SK-N-SH (cell line): Measurements from ENCODE around the gene TCP1.
A peak's percentile ranks its signal among the peaks of the same experiment; 100 is the strongest.

Experiments
- ELF1 ChIP-seq: IDR thresholded peaks from 2 replicates; pipeline ENCODE4 v1.4.0; 2012
- GABPA ChIP-seq: IDR thresholded peaks from 2 replicates; pipeline ENCODE4 v1.4.0; 2012; ENCODE audit warnings: low read depth, mild to moderate bottlenecking
- JUND ChIP-seq: IDR thresholded peaks from 2 replicates; pipeline ENCODE4 v1.4.0; 2012
- NRF1 ChIP-seq: IDR thresholded peaks from 2 replicates; pipeline ENCODE4 v1.6.1; 2012; ENCODE audit warnings: low read depth, mild to moderate bottlenecking, low read length
- POLR2AphosphoS5 ChIP-seq: IDR thresholded peaks from 2 replicates; pipeline ENCODE4 v1.6.1; 2012; ENCODE audit warnings: low read depth, low read length
- RFX5 ChIP-seq: IDR thresholded peaks from 2 replicates; pipeline ENCODE4 v1.6.1; 2012; ENCODE audit warnings: mild to moderate bottlenecking, improper control_type of control experiment, low read length
- TCF12 ChIP-seq: IDR thresholded peaks from 2 replicates; pipeline ENCODE4 v1.4.0; 2012
- TEAD4 ChIP-seq: IDR thresholded peaks from 2 replicates; pipeline ENCODE4 v1.4.0; 2012; ENCODE audit warnings: mild to moderate bottlenecking, borderline replicate concordance; ENCODE audit not compliant: insufficient read depth
- TF ChIP-seq, protein P1 (sequence below): fragments of 200-600 bp; sonication (generic); IDR thresholded peaks from 2 replicates; pipeline ENCODE4 v1.6.1; 2017; ENCODE audit warnings: antibody characterized with exemption, mild to moderate bottlenecking, moderate library complexity
- TF ChIP-seq, protein P2 (sequence below): fragments of 150-350 bp; IDR thresholded peaks from 2 replicates; pipeline ENCODE4 v1.6.1; 2016; ENCODE audit warnings: mild to moderate bottlenecking, low read depth, low read length

DNA sequence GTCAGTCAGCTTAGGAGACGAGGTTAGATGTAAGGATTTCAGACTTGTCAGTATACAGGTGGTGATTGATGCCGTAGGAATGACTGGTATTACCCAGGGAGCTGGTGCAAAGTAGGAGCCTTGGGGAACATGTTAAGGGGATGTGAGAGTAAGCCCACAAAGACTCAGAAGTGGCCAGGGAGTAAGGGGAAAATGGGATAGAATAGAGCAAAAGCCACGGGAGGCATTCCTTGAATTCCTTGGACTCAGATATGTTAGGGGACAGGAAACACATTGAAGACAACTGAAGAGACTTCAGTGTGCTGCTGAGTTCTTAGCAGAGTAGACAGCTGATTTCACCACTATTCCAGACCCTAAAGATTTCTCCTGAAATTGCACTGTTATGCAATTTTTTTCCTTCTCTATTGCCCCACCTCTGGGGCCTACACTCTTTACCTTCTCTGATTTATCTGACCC is 28.8 kb downstream of the TCP1 start:
- TF ChIP-seq RFX5 (no peak), ELF1 (no peak), TCF12 (no peak), POLR2AphosphoS5 (peak; percentile 28; the same call in 1 of the 2 replicates), GABPA (no peak), NRF1 (no peak), TEAD4 (peak; percentile 53; the same call in 1 of the 2 replicates), JUND (no peak)
- TF ChIP-seq, protein P1, sequence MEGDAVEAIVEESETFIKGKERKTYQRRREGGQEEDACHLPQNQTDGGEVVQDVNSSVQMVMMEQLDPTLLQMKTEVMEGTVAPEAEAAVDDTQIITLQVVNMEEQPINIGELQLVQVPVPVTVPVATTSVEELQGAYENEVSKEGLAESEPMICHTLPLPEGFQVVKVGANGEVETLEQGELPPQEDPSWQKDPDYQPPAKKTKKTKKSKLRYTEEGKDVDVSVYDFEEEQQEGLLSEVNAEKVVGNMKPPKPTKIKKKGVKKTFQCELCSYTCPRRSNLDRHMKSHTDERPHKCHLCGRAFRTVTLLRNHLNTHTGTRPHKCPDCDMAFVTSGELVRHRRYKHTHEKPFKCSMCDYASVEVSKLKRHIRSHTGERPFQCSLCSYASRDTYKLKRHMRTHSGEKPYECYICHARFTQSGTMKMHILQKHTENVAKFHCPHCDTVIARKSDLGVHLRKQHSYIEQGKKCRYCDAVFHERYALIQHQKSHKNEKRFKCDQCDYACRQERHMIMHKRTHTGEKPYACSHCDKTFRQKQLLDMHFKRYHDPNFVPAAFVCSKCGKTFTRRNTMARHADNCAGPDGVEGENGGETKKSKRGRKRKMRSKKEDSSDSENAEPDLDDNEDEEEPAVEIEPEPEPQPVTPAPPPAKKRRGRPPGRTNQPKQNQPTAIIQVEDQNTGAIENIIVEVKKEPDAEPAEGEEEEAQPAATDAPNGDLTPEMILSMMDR: no peak
- TF ChIP-seq, protein P2, sequence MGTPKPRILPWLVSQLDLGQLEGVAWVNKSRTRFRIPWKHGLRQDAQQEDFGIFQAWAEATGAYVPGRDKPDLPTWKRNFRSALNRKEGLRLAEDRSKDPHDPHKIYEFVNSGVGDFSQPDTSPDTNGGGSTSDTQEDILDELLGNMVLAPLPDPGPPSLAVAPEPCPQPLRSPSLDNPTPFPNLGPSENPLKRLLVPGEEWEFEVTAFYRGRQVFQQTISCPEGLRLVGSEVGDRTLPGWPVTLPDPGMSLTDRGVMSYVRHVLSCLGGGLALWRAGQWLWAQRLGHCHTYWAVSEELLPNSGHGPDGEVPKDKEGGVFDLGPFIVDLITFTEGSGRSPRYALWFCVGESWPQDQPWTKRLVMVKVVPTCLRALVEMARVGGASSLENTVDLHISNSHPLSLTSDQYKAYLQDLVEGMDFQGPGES: no peak
